Lung (tissue), 12 donors: ENCODE results near the gene MMP17. TPM values are rescaled to one million over a fixed set of nuclear protein-coding genes. Genes with fewer than 3 reads are reported as not detected.

Experiments
- ATAC-seq: fragments of 200-7000 bp; cut with Tn5 transposase; one replicate; pipeline ENCODE4 v1.9.1; 2020; ENCODE audit warnings: moderate number of reproducible peaks; ENCODE audit not compliant: insufficient read depth, low FRiP score
- DNase-seq, 3 donors: peaks; one replicate each; pipeline ENCODE4 v3.0.0-alpha.2; 2013 to 2017
- H3K27ac ChIP-seq, 2 donors: one replicate each; pipeline ENCODE4 v1.5.1; 2013; ENCODE audit warnings: mild to moderate bottlenecking in 2 of 2, moderate library complexity in 2 of 2, control low read depth in 1 of 2, inconsistent platforms in 1 of 2, low read depth in 1 of 2, low read length in 1 of 2
- H3K27me3 ChIP-seq, 3 donors: one replicate each; pipeline ENCODE4 v1.5.1; 2013; ENCODE audit warnings: low read length in 2 of 3; ENCODE audit not compliant: control insufficient read depth in 3 of 3, insufficient read depth in 3 of 3
- H3K36me3 ChIP-seq, 4 donors: one replicate each; pipeline ENCODE4 v1.5.1; 2013; ENCODE audit warnings: low read length in 4 of 4, mild to moderate bottlenecking in 1 of 4, moderate library complexity in 1 of 4; ENCODE audit not compliant: control insufficient read depth in 4 of 4, insufficient read depth in 4 of 4
- H3K4me1 ChIP-seq, 5 donors: one replicate each; pipeline ENCODE4 v1.5.1; 2013; ENCODE audit warnings: low read length in 5 of 5, mild to moderate bottlenecking in 2 of 5, moderate library complexity in 1 of 5; ENCODE audit not compliant: control insufficient read depth in 5 of 5, insufficient read depth in 5 of 5
- H3K4me3 ChIP-seq: one replicate; pipeline ENCODE4 v1.5.1; 2013; ENCODE audit warnings: mild to moderate bottlenecking, control low read depth, moderate library complexity
- H3K9ac ChIP-seq, 2 donors: one replicate each; pipeline ENCODE4 v1.5.1; 2013; ENCODE audit warnings: low read length in 2 of 2, control low read depth in 1 of 2; ENCODE audit not compliant: insufficient read depth in 1 of 2
- H3K9me3 ChIP-seq, 4 donors: one replicate each; pipeline ENCODE4 v1.5.1; 2013; ENCODE audit warnings: low read length in 3 of 4, mild to moderate bottlenecking in 1 of 4, moderate library complexity in 1 of 4; ENCODE audit not compliant: control insufficient read depth in 4 of 4, insufficient read depth in 3 of 4
- WGBS, 2 donors: extraction: QIAGEN DNeasy Blood & Tissue Kit; methylation state at CpG; one replicate each; pipeline ENCODE4 v1.1.7; 2013; 5-methylcytosine and 5-hydroxymethylcytosine counted together
- polyA plus RNA-seq, 2 donors: library from polyadenylated mRNA; stranded (reverse); fragments of 200-250 nt; gene quantifications; one replicate each; pipeline ENCODE4 v1.2.1, GENCODE V29; 2013
- total RNA-seq, 2 donors: library from RNA; depleted of rRNA in 1 of 2; stranded (reverse); fragments of >200 nt in 1 of 2; gene quantifications; one replicate each; pipeline ENCODE4 v1.2.1, GENCODE V29; 2014 to 2021
- TF ChIP-seq, protein P1 (sequence below): IDR thresholded peaks from 2 replicates; pipeline ENCODE4 v1.5.1; 2012; ENCODE audit warnings: mild to moderate bottlenecking; ENCODE audit errors: control extremely low read depth, extremely low read depth
- donor health status: control.
- donor health status: control.
- donor health status: Bipolar disorder and iron deficiency.
- donor health status: healthy.
- donor health status: DM: yes; HTN: yes; CAD: no.

The MMP17 gene
- total and polyA plus RNA-seq, 4 donors = 1.7 to 5.6 (median 3.9) TPM

DNA sequence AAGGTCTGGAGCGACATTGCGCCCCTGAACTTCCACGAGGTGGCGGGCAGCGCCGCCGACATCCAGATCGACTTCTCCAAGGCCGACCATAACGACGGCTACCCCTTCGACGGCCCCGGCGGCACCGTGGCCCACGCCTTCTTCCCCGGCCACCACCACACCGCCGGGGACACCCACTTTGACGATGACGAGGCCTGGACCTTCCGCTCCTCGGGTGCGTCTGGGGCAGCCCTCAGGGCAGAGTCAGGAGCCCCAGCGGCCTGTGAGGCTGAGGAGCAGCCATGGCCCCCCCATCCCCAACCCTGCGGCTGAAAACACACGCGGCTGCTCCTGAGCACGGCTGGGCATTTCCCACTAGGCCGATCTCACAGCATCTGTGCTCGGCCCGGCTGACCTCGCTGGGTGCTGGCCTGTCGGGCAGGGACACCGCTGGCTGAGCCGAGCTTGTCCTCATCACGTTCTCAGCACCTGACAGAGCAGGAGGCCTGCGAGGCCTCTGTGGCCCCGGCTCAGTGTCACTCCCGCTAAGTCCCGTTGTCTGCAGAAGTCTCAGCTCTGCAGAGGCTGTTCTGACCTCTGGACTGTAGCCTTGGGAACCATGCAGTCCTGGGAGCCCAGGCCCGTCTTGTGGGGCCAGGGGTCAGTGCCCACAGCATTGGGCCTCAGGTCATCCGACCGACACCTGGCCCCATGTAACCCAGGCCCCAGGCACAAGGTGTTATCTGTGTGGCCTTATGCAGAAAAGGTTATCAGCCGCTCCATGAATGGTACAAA, 12.6 kb downstream of the MMP17 start:
- no peak for ATAC-seq
- H3K4me1 ChIP-seq = no peaks in the 10 kb centered on the region
- no peak overlapping the region for H3K9ac ChIP-seq
- H3K27ac ChIP-seq = no peak overlapping the region
- no peak for DNase-seq
- no peaks in the 10 kb centered on the region for H3K27me3 ChIP-seq
- H3K36me3 ChIP-seq = peaks cover 0 to 1% (median 0%) of the 10 kb centered on the region in 4 donors
- TF ChIP-seq, protein P1, sequence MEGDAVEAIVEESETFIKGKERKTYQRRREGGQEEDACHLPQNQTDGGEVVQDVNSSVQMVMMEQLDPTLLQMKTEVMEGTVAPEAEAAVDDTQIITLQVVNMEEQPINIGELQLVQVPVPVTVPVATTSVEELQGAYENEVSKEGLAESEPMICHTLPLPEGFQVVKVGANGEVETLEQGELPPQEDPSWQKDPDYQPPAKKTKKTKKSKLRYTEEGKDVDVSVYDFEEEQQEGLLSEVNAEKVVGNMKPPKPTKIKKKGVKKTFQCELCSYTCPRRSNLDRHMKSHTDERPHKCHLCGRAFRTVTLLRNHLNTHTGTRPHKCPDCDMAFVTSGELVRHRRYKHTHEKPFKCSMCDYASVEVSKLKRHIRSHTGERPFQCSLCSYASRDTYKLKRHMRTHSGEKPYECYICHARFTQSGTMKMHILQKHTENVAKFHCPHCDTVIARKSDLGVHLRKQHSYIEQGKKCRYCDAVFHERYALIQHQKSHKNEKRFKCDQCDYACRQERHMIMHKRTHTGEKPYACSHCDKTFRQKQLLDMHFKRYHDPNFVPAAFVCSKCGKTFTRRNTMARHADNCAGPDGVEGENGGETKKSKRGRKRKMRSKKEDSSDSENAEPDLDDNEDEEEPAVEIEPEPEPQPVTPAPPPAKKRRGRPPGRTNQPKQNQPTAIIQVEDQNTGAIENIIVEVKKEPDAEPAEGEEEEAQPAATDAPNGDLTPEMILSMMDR = no peak
- H3K4me3 ChIP-seq = no peak overlapping the region
- WGBS, 2 donors = 89 to 93% methylated on average over 46 of the region's 46 CpGs
- no peaks in the 10 kb centered on the region for H3K9me3 ChIP-seq

DNA sequence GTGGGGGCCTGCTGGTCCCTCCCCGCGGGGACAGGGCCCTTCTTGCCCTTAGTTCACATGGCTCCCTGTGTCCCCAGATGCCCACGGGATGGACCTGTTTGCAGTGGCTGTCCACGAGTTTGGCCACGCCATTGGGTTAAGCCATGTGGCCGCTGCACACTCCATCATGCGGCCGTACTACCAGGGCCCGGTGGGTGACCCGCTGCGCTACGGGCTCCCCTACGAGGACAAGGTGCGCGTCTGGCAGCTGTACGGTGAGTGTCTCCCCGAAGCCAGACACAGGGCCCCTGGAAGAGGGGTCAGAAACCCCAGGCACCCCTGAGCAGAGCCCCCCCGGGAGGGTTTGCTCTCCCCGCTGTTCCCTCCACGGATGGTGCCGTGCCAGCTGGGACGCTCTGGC, 13.4 kb downstream of the MMP17 start:
- no peak overlapping the region for H3K27ac ChIP-seq
- H3K27me3 ChIP-seq = no peaks in the 10 kb centered on the region
- no peak overlapping the region for H3K9ac ChIP-seq
- no peaks in the 10 kb centered on the region for H3K4me1 ChIP-seq
- no peaks in the 10 kb centered on the region for H3K9me3 ChIP-seq
- 92 to 96% methylated on average over 22 of the region's 22 CpGs for WGBS, 2 donors
- H3K36me3 ChIP-seq = peaks cover 0 to 1% (median 0%) of the 10 kb centered on the region in 4 donors
- H3K4me3 ChIP-seq = no peak overlapping the region
- DNase-seq (no peak), ATAC-seq (no peak)
- TF ChIP-seq, protein P1 = no peak

DNA sequence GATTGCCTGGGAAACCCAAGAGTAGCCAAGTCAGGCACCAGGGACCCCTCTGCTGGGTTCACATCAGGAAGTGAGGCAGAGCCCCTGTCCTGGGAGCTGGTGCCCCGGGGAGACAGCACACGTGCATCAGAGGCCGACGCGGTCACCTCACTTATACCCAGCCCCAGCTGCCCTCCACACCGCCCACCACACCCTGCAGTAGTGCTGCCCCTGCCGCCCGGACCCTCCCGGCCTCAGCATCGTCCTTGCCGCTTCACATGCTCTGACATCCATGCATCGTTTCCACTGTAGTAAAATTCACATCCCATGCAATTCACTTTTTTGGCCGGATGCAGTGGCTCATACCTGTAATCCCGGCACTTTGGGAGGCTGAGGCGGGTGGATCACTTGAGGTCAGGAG, 14.0 kb downstream of the MMP17 start:
- H3K9me3 ChIP-seq = no peaks in the 10 kb centered on the region
- peaks cover 0 to 1% (median 0%) of the 10 kb centered on the region in 4 donors for H3K36me3 ChIP-seq
- ATAC-seq (no peak), DNase-seq (no peak)
- no peak overlapping the region for H3K27ac ChIP-seq
- H3K9ac ChIP-seq = no peak overlapping the region
- H3K27me3 ChIP-seq = no peaks in the 10 kb centered on the region
- no peak overlapping the region for H3K4me3 ChIP-seq
- 89 to 92% methylated on average over 15 of the region's 15 CpGs for WGBS, 2 donors
- H3K4me1 ChIP-seq = no peaks in the 10 kb centered on the region
- TF ChIP-seq, protein P1 = no peak
